Endothelial cell of umbilical vein (primary cell): Measurements from ENCODE around the gene CHCHD5. TPM values are rescaled to one million over a fixed set of nuclear protein-coding genes. Genes with fewer than 3 reads are reported as not detected.

Source experiments
- BruUV-seq: library from RNA; stranded (reverse); fragments of 400-500 nt; replicated peaks from 2 replicates; lab custom pipeline; 2021; lab: Mats Ljungman, UMichigan
- CTCF ChIA-PET: fragments of 300-600, 350-600 bp; sonication (Branson Sonifier 250); formaldehyde crosslinking; loops from one replicate; lab custom pipeline; 2021; ENCODE audit warnings: antibody characterized with exemption, inconsistent platforms; lab: Charles Lee
- POLR2A ChIA-PET: fragments of 300-600, 350-600 bp; sonication (Branson Sonifier 250); formaldehyde crosslinking; loops from one replicate; lab custom pipeline; 2021; ENCODE audit warnings: antibody characterized with exemption, inconsistent platforms; lab: Charles Lee
- DNase-seq: peaks from one replicate; pipeline ENCODE4 v3.0.0-alpha.2; 2011; ENCODE audit warnings: low read depth, low spot score
- FAIRE-seq: peaks from 2 replicates; lab custom pipeline; 2011; peaks lifted over from hg19 to GRCh38; lab: Jason Lieb, UNC
- H2AFZ ChIP-seq: 2 replicates; pipeline ENCODE4 v1.6.0; 2012; ENCODE audit warnings: low read depth, low read length, control low read depth, inconsistent platforms
- H3K27ac ChIP-seq: 2 replicates; pipeline ENCODE4 v1.5.1; 2011; ENCODE audit warnings: low read depth, mild to moderate bottlenecking, control low read depth, low read length, moderate library complexity; ENCODE audit not compliant: insufficient read depth
- H3K27me3 ChIP-seq, 2 experiments: 2 replicates each; pipeline versions ENCODE4 v1.6.0 to v1.6.1; 2011; ENCODE audit warnings: low read length in 2 of 2, mixed read lengths in 1 of 2; ENCODE audit not compliant: control insufficient read depth in 2 of 2, insufficient read depth in 2 of 2
- H3K36me3 ChIP-seq, 2 experiments: 2 replicates in 1 of 2; 3 replicates in 1 of 2; pipeline ENCODE4 v1.5.1; 2011; ENCODE audit warnings: low read length in 2 of 2, mild to moderate bottlenecking in 1 of 2, moderate library complexity in 1 of 2; ENCODE audit not compliant: control insufficient read depth in 2 of 2, insufficient read depth in 2 of 2; ENCODE audit errors: extremely low read depth in 1 of 2
- H3K4me1 ChIP-seq: 3 replicates; pipeline ENCODE4 v1.5.1; 2011; ENCODE audit warnings: mild to moderate bottlenecking, low read length; ENCODE audit not compliant: control insufficient read depth, insufficient read depth; ENCODE audit errors: extremely low read depth
- H3K4me2 ChIP-seq: 2 replicates; pipeline ENCODE4 v1.6.1; 2011; ENCODE audit warnings: low read length, control low read depth, mixed read lengths; ENCODE audit not compliant: insufficient read depth
- H3K4me3 ChIP-seq, 3 experiments: fragments of 200-600 bp in 1 of 3; sonication (generic), shearing (Covaris generic) in 1 of 3; replicated peaks in 1 of 3; 2 replicates each; pipeline ENCODE4 v1.5.1; 2011 to 2016; ENCODE audit warnings: control low read depth in 3 of 3, low read length in 3 of 3, mild to moderate bottlenecking in 2 of 3, inconsistent platforms in 1 of 3, low read depth in 1 of 3, moderate library complexity in 1 of 3; ENCODE audit not compliant: insufficient read depth in 1 of 3
- H3K79me2 ChIP-seq: 2 replicates; pipeline ENCODE4 v1.6.0; 2012; ENCODE audit warnings: low read length, inconsistent platforms; ENCODE audit not compliant: control insufficient read depth, insufficient read depth
- H3K9ac ChIP-seq: replicated peaks from 2 replicates; pipeline ENCODE3; 2011; ENCODE audit warnings: low read length, control low read depth; ENCODE audit not compliant: insufficient read depth; ENCODE audit errors: extremely low read depth
- H3K9me1 ChIP-seq: replicated peaks from 3 replicates; pipeline ENCODE4 v1.6.0; 2011; ENCODE audit warnings: mild to moderate bottlenecking, low read length; ENCODE audit not compliant: control insufficient read depth, insufficient read depth; ENCODE audit errors: extremely low read depth
- H3K9me3 ChIP-seq: replicated peaks from 2 replicates; pipeline ENCODE4 v1.5.1; 2012; ENCODE audit warnings: low read length, inconsistent platforms; ENCODE audit not compliant: control insufficient read depth, insufficient read depth
- H4K20me1 ChIP-seq: replicated peaks from 2 replicates; pipeline ENCODE3; 2011; ENCODE audit warnings: mild to moderate bottlenecking, low read length; ENCODE audit not compliant: control insufficient read depth, insufficient read depth; ENCODE audit errors: extremely low read depth
- EZH2 ChIP-seq: IDR thresholded peaks from 2 replicates; pipeline ENCODE4 v1.6.1; 2012; ENCODE audit warnings: borderline replicate concordance, low read depth, mild to moderate bottlenecking, moderate library complexity, low read length, inconsistent platforms; ENCODE audit not compliant: severe bottlenecking
- FOS ChIP-seq: IDR thresholded peaks from 2 replicates; pipeline ENCODE4 v1.6.1; 2011; ENCODE audit warnings: mild to moderate bottlenecking, low read length, moderate library complexity, borderline replicate concordance; ENCODE audit not compliant: insufficient read depth
- GATA2 ChIP-seq: IDR thresholded peaks from 2 replicates; pipeline ENCODE4 v1.7.0; 2011; ENCODE audit warnings: low read depth, mild to moderate bottlenecking, moderate library complexity, mixed read lengths, low read length; ENCODE audit not compliant: insufficient read length, insufficient read depth
- JUN ChIP-seq: IDR thresholded peaks from 2 replicates; pipeline ENCODE4 v1.6.1; 2011; ENCODE audit warnings: borderline replicate concordance, low read depth; ENCODE audit not compliant: insufficient read length, insufficient read depth
- MYC ChIP-seq: IDR thresholded peaks from one replicate; pipeline ENCODE4 v1.6.1; 2011; ENCODE audit warnings: mild to moderate bottlenecking, low read depth, low read length
- POLR2A ChIP-seq: IDR thresholded peaks from 2 replicates; pipeline ENCODE4 v1.6.1; 2012; ENCODE audit warnings: low read depth, mild to moderate bottlenecking, control low read depth, low read length
- POLR2AphosphoS5 ChIP-seq: IDR thresholded peaks from 2 replicates; pipeline ENCODE4 v1.6.1; 2012; ENCODE audit warnings: low read depth, mild to moderate bottlenecking, control low read depth, low read length, moderate library complexity; ENCODE audit not compliant: insufficient read depth
- dilution Hi-C: fragments of 300-500 bp; cut with MboI; formaldehyde crosslinking; loops from one replicate; pipeline ENCODE4 v1.15.0; 2019; ENCODE audit warnings: low sequenced_read_pairs; ENCODE audit not compliant: extremely low pct_ligation_motif_present
- intact Hi-C: fragments of 100-400 bp; cut with micrococcal nuclease; formaldehyde crosslinking; loops from one replicate; pipeline ENCODE4 v1.10.0; 2022
- polyA plus RNA-seq, 4 experiments: library from polyadenylated mRNA; depleted of rRNA in 3 of 4; stranded (reverse) in 3 of 4; unstranded in 1 of 4; fragments of >200 nt; gene quantifications; 2 replicates each; pipeline versions ENCODE4 v1.2.1 to v1.2.3, GENCODE V29; 2011 to 2012; ENCODE audit warnings: missing spikeins in 1 of 4
- total RNA-seq: library from RNA; stranded (reverse); gene quantifications from 2 replicates; pipeline ENCODE4 v1.2.3, GENCODE V29; 2021
- TF ChIP-seq, protein P1 (sequence below): IDR thresholded peaks from 2 replicates; pipeline ENCODE4 v1.6.1; 2011; ENCODE audit not compliant: insufficient read depth, insufficient read length
- TF ChIP-seq, protein P2 (sequence below), 2 donors: IDR thresholded peaks; 1 replicate in 1 of 2; 2 replicates in 1 of 2; pipeline ENCODE4 v1.5.1; 2011; ENCODE audit warnings: low read length in 2 of 2, mild to moderate bottlenecking in 2 of 2, moderate library complexity in 2 of 2, control low read depth in 1 of 2, inconsistent platforms in 1 of 2, low read depth in 1 of 2; ENCODE audit not compliant: insufficient read depth in 1 of 2; ENCODE audit errors: extremely low read depth in 1 of 2

CHCHD5 gene
- total and polyA plus RNA-seq, 2 donors (not counting 3 experiments of a cell fraction or from before 2014, with no cell fraction given), result 22.2 to 44.7 TPM

DNA sequence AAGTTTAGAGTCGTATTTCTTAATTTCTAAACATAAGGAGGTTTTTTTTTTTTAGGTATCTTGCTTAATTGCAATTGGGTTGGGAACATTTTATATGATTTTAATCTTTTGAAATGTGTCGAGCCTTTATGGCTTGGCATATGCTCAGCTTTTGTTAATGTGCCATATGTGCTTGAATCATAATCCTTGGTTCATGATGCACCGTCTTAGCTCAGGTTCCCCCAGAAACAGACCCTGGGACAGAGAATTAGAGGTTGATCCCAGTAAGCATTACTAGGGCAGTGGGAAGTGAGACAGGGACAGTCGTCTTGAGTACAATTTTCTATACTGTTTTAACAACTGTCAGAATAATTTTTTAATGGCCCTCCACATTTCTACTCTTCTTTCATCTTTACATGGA is 9.3 kb downstream of the CHCHD5 start:
- Histone ChIP-seq H3K36me3 (no peaks in the 10 kb centered on the region), H3K4me3 (no peak overlapping the region), H3K4me2 (no peak overlapping the region), H3K27ac (no peak overlapping the region), H3K79me2 (no peaks in the 10 kb centered on the region), H4K20me1 (no peaks in the 10 kb centered on the region), H3K4me1 (no peaks in the 10 kb centered on the region), H3K9me3 (no peaks in the 10 kb centered on the region), H3K27me3 (no peaks in the 10 kb centered on the region), H3K9me1 (no peaks in the 10 kb centered on the region), H2AFZ (no peak overlapping the region), H3K9ac (no peak overlapping the region)
- no TSS peak for BruUV-seq
- no peak for FAIRE-seq
- ChIA-PET CTCF (interaction anchor here (9.9 kb wide), 1 partner anchor 133 kb away, joined by 207 read pairs; no protein-coding TSS in a partner anchor), POLR2A (no interaction called here)
- TF ChIP-seq EZH2 (no peak), MYC (no peak), POLR2A (no peak), GATA2 (no peak), FOS (no peak), POLR2AphosphoS5 (no peak), JUN (no peak)
- TF ChIP-seq, protein P1, sequence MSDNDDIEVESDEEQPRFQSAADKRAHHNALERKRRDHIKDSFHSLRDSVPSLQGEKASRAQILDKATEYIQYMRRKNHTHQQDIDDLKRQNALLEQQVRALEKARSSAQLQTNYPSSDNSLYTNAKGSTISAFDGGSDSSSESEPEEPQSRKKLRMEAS, result no peak
- TF ChIP-seq, protein P2, sequence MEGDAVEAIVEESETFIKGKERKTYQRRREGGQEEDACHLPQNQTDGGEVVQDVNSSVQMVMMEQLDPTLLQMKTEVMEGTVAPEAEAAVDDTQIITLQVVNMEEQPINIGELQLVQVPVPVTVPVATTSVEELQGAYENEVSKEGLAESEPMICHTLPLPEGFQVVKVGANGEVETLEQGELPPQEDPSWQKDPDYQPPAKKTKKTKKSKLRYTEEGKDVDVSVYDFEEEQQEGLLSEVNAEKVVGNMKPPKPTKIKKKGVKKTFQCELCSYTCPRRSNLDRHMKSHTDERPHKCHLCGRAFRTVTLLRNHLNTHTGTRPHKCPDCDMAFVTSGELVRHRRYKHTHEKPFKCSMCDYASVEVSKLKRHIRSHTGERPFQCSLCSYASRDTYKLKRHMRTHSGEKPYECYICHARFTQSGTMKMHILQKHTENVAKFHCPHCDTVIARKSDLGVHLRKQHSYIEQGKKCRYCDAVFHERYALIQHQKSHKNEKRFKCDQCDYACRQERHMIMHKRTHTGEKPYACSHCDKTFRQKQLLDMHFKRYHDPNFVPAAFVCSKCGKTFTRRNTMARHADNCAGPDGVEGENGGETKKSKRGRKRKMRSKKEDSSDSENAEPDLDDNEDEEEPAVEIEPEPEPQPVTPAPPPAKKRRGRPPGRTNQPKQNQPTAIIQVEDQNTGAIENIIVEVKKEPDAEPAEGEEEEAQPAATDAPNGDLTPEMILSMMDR (IDR thresholded peaks at IDR 0.05; ENCODE audit: extremely low read depth in 1 of 2, insufficient read depth in 1 of 2, low read depth in 1 of 2, low read length in 2 of 2), result no peak
- DNase-seq, result no peak
- intact Hi-C loops (no loop called here), dilution Hi-C loops (no loop called here)
